GM12875 (cell line): Measurements from ENCODE around the gene ASB4.

ENCODE experiments used
- H3K4me3 ChIP-seq: one replicate; pipeline ENCODE4 v1.5.1; 2011; ENCODE audit warnings: low read depth, low read length, control low read depth
- TF ChIP-seq, protein P1 (sequence below): IDR thresholded peaks from 2 replicates; pipeline ENCODE4 v1.5.1; 2011; ENCODE audit warnings: low read depth, mild to moderate bottlenecking, control low read depth, inconsistent platforms, low read length, moderate library complexity, borderline replicate concordance; ENCODE audit not compliant: insufficient read depth

ASB4 gene

DNA sequence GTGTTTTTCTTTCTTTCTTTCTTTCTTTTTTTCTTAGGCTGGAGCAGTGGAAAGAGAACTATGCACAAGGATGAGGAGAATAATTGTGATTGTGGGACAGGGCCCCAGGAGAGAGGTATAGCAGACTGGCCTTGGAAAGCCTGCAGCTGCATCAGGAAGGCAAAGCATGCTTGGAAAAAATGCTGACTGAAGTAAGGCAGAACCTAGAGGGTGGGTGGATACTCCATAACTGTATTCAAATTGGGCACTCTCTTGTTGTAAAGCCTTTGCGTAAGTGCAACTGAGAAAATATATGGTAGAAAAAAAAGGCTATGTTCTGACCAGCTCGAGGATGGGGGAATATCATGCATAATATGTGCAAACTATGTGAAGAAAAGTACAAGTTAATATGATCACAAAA is 71.0 kb downstream of the ASB4 start:
- TF ChIP-seq, protein P1, sequence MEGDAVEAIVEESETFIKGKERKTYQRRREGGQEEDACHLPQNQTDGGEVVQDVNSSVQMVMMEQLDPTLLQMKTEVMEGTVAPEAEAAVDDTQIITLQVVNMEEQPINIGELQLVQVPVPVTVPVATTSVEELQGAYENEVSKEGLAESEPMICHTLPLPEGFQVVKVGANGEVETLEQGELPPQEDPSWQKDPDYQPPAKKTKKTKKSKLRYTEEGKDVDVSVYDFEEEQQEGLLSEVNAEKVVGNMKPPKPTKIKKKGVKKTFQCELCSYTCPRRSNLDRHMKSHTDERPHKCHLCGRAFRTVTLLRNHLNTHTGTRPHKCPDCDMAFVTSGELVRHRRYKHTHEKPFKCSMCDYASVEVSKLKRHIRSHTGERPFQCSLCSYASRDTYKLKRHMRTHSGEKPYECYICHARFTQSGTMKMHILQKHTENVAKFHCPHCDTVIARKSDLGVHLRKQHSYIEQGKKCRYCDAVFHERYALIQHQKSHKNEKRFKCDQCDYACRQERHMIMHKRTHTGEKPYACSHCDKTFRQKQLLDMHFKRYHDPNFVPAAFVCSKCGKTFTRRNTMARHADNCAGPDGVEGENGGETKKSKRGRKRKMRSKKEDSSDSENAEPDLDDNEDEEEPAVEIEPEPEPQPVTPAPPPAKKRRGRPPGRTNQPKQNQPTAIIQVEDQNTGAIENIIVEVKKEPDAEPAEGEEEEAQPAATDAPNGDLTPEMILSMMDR = no peak

DNA sequence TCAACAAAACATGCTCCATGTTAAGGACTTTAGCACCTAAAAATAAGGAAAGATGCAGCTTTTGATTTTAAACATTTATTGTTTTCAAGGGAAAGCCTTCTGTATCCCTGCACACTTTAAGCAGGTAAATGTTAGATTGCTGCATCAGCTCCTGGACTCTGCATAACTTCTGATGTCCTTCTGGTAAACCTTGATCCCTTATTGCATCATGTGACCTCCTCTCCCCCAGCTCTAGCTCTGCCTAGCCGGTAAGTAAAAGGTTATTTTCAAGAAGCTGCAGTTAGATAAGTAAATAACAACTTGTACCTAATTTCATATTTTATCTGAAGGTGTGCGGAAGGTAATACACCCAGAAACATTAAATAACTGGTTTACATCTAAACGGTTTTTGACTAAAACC is 73.1 kb downstream of the ASB4 start:
- no peak overlapping the region for H3K4me3 ChIP-seq
- TF ChIP-seq, protein P1 = no peak

More for the DNA sequence above, 71.0 kb downstream of the ASB4 start:
- no peak overlapping the region for H3K4me3 ChIP-seq

DNA sequence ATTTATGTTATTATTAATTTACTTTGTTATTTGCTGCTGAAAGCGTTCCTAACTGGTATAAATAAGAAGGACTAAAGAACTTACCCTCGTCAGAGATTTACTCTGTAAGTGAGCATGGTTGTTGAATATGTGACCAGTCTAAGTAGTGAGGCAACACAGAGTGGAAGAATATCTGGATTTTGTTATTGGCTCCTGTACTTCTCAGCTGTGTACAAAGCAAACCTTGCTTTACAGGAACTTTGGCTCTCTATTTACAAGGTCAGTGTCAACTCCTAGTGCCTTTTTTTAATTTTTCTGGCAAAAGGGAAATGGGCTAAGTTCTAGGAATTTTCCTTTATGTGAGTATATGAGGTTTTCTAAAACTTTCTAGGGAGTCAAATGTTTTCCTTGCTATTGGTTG is 74.9 kb downstream of the ASB4 start:
- TF ChIP-seq, protein P1 = no peak
- H3K4me3 ChIP-seq = no peak overlapping the region

DNA sequence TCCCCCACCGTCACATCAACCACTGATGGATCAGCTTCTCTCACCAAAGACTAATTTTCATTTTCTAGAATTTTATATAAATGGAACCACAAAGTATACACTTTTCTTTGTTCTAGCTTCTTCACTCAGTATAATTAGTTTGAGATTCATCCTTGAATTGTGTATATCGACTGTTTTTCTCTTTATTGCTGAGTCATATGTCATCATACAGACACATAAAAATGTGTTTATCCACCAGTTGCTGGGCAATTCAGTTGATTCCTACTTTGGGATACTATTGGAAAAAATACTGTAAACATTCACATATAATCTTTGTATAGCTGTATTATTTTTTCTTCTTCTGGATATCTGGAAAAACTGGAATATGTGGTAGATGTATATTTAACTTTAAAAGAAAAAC is 84.0 kb downstream of the ASB4 start:
- TF ChIP-seq, protein P1 = no peak

DNA sequence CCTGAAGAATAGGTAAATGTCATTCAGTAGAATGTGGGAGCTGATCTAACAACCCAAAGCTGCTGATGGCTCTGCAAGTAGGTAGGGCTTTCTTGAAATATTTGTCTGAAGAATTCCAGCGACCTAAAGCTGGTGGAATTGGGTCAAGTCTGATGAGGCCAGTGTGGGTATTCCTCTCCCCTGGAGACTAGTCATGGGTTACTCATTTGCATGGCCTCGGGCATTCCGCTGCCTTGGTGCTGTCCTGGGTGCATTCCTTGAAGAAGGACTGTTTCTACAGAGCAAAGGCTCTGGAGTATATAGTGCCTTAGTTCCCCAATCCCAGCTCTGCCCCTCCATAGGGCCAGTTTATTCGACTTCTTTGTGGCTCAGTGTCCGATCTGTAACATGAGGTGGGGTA is 91.4 kb downstream of the ASB4 start:
- no peak overlapping the region for H3K4me3 ChIP-seq
- TF ChIP-seq, protein P1 = no peak

More for the DNA sequence above, 84.0 kb downstream of the ASB4 start:
- H3K4me3 ChIP-seq = no peak overlapping the region

DNA sequence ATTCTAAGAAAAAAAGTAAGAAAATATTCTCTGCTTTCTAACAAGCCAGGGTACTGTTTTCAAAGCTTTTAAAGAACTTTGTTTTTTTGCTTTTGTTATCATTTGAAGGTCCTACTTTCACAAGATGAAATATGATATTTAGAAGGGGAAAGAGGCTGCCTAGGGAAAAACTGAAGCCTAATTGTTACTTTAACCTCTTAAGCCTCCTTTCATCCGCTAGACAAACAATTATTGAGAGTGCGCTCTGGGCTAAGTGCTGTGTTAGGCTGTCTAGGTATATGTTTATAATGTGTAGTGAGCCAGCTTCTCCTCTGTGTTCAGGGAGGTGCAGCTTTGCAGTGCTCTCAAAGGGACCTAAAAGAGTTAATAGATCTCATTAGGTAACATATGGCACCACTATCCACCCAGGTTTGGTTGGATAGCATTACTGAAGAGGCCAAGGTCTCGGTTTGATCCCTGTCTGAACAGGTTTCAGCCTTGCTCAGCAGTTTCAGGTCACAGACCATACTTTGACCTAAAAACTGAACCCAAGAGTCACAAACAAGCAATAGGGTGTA is 92.6 kb downstream of the ASB4 start:
- TF ChIP-seq, protein P1 = no peak
- no peak overlapping the region for H3K4me3 ChIP-seq

DNA sequence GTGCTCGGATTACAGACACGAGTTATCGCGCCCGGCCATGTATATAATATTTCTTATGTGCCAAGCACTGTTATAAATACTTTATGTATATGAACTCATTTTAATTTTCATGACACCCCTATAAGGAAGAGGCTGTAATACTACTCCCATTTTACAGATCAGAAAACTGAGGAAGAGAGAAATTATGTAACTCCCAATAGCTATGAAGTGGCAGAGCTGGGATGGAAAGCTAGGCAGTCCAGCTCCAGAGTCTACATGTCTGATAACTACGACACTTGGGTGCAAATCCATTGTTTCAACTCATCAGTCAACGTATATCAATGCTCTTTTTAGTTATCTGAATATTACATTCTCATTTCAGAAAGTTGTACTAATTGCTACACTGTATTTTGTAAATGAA is 93.6 kb downstream of the ASB4 start:
- TF ChIP-seq, protein P1 = no peak
- no peak overlapping the region for H3K4me3 ChIP-seq
